C1 segment of cervical spinal cord (tissue), 14 donors: ENCODE data around the gene ARSA.
"Not testable (repeated sequence)": the region's sequence is repeated elsewhere in the genome, so short reads cannot be mapped to it uniquely, and the experiment has no call there.

Experiments
- DNase-seq, 14 donors: peaks; one replicate each; lab custom pipeline; 2025; lab: John Stamatoyannopoulos, UW

The ARSA gene

GRCh38 chr22:50627642-50628542 is at the start of gene ARSA:
Gene ARSA (minus strand): TSS chr22:50628152. CDS start chr22:50627779, 373 bp downstream.
- peak in 13 of 14 donors; percentile 27 to 89 (median 74) for DNase-seq

GRCh38 chr22:50676661-50677492 is 48.9 kb upstream of the ARSA start:
- DNase-seq: no peak

- no peak for DNase-seq
Measured at GRCh38 chr22:50676180-50676636, 48.3 kb upstream of the ARSA start.

GRCh38 chr22:50675553-50676179 is 47.7 kb upstream of the ARSA start:
- no peak for DNase-seq

- DNase-seq: no peak
Measured at GRCh38 chr22:50674606-50675552, 46.9 kb upstream of the ARSA start.

- DNase-seq: no peak
Measured at GRCh38 chr22:50674130-50674500, 46.2 kb upstream of the ARSA start.

- no peak for DNase-seq
Measured at GRCh38 chr22:50673231-50674129, 45.5 kb upstream of the ARSA start.

GRCh38 chr22:50672471-50673230 is 44.7 kb upstream of the ARSA start, which contains the start of gene SHANK3:
Gene SHANK3 (plus strand): TSS chr22:50672823.
- no peak for DNase-seq

GRCh38 chr22:50672041-50672440 is 44.1 kb upstream of the ARSA start:
- DNase-seq: no peak

GRCh38 chr22:50671641-50672040 is 43.7 kb upstream of the ARSA start:
- DNase-seq: no peak

- DNase-seq: no peak
Measured at GRCh38 chr22:50670914-50671538, 43.1 kb upstream of the ARSA start.

- no peak for DNase-seq
Measured at GRCh38 chr22:50670513-50670912, 42.6 kb upstream of the ARSA start.

GRCh38 chr22:50665738-50666137 is 37.8 kb upstream of the ARSA start:
- DNase-seq: peak in 1 of 14 donors; percentile 57

- DNase-seq: no peak
Measured at GRCh38 chr22:50665212-50665611, 37.3 kb upstream of the ARSA start.

GRCh38 chr22:50660306-50660705 is 32.4 kb upstream of the ARSA start:
- DNase-seq: no peak

- not testable (repeated sequence) for DNase-seq
Measured at GRCh38 chr22:50659711-50660110, 31.8 kb upstream of the ARSA start.

GRCh38 chr22:50657925-50658324 is 30.0 kb upstream of the ARSA start:
- DNase-seq: no peak
